Loucy (cell line): ENCODE measurements around the gene SLC6A13.

Experiments
- CTCF ChIP-seq: fragments of 200-600 bp; sonication (generic); conservative IDR thresholded peaks from 2 replicates; pipeline ENCODE4 v1.5.1; 2014; ENCODE audit warnings: mild to moderate bottlenecking, antibody characterized with exemption, low read length
- EZH2phosphoT487 ChIP-seq: fragments of 200-600 bp; IDR thresholded peaks from 2 replicates; pipeline ENCODE4 v1.6.1; 2018; ENCODE audit warnings: antibody characterized with exemption, mild to moderate bottlenecking, moderate library complexity, borderline replicate concordance

GRCh38 chr12:174124-174523 is 88.5 kb downstream of the SLC6A13 start:
- TF ChIP-seq CTCF = no peak
- TF ChIP-seq EZH2phosphoT487 = no peak
